Neuronal stem cell (in vitro differentiated cells): Measurements from ENCODE around the gene CHD5.
A peak's percentile ranks its signal among the peaks of the same experiment; 100 is the strongest.

ENCODE experiments used
- DNase-seq: peaks from one replicate; pipeline ENCODE4 v3.0.0-alpha.2; 2013; ENCODE audit warnings: low spot score
- H2AFZ ChIP-seq: one replicate; pipeline ENCODE4 v1.6.1; 2013; ENCODE audit warnings: mild to moderate bottlenecking, low read length, inconsistent platforms
- H2AK5ac ChIP-seq: 2 replicates; pipeline ENCODE4 v1.6.1; 2013; ENCODE audit warnings: low read depth, mild to moderate bottlenecking, inconsistent platforms, low read length, moderate library complexity, mixed read lengths
- H2BK120ac ChIP-seq: 2 replicates; pipeline ENCODE4 v1.6.1; 2013; ENCODE audit warnings: low read depth, mild to moderate bottlenecking, inconsistent platforms, low read length, moderate library complexity, mixed read lengths
- H2BK12ac ChIP-seq: one replicate; pipeline ENCODE4 v1.6.1; 2013; ENCODE audit warnings: low read length, inconsistent platforms
- H2BK15ac ChIP-seq: 2 replicates; pipeline ENCODE4 v1.6.1; 2013; ENCODE audit warnings: mild to moderate bottlenecking, low read length, inconsistent platforms, mixed read lengths
- H2BK5ac ChIP-seq: one replicate; pipeline ENCODE4 v1.6.1; 2013; ENCODE audit warnings: inconsistent platforms, mild to moderate bottlenecking, low read length, moderate library complexity
- H3K14ac ChIP-seq: one replicate; pipeline ENCODE4 v1.6.1; 2013; ENCODE audit warnings: low read length, inconsistent platforms
- H3K18ac ChIP-seq: 2 replicates; pipeline ENCODE4 v1.6.1; 2013; ENCODE audit warnings: low read length, inconsistent platforms
- H3K23ac ChIP-seq: 2 replicates; pipeline ENCODE4 v1.6.1; 2013; ENCODE audit warnings: low read depth, mild to moderate bottlenecking, mixed read lengths, low read length, inconsistent platforms; ENCODE audit not compliant: poor library complexity
- H3K27ac ChIP-seq: replicated peaks from 3 replicates; pipeline ENCODE4 v1.5.1; 2013; ENCODE audit warnings: low read length, inconsistent platforms
- H3K27me3 ChIP-seq, 3 experiments: 2 replicates each; pipeline ENCODE4 v1.6.1; 2013; ENCODE audit warnings: low read length in 3 of 3, mild to moderate bottlenecking in 2 of 3, inconsistent platforms in 1 of 3, low read depth in 1 of 3, mixed read lengths in 1 of 3, moderate library complexity in 1 of 3; ENCODE audit not compliant: control insufficient read depth in 3 of 3, insufficient read depth in 3 of 3
- H3K36me3 ChIP-seq, 2 donors: replicated peaks in 1 of 2; 2 replicates each; pipeline ENCODE4 v1.6.1; 2013; ENCODE audit warnings: low read length in 2 of 2; ENCODE audit not compliant: control insufficient read depth in 2 of 2, insufficient read depth in 2 of 2
- H3K4ac ChIP-seq: 2 replicates; pipeline ENCODE4 v1.6.1; 2013; ENCODE audit warnings: inconsistent platforms, mild to moderate bottlenecking, low read length, moderate library complexity
- H3K4me1 ChIP-seq, 2 donors: 1 replicate in 1 of 2; 2 replicates in 1 of 2; pipeline ENCODE4 v1.6.1; 2013; ENCODE audit warnings: low read length in 2 of 2, low read depth in 1 of 2; ENCODE audit not compliant: control insufficient read depth in 2 of 2, insufficient read depth in 1 of 2
- H3K4me2 ChIP-seq: one replicate; pipeline ENCODE4 v1.6.1; 2013; ENCODE audit warnings: mild to moderate bottlenecking, low read length, inconsistent platforms; ENCODE audit not compliant: insufficient read depth, poor library complexity, severe bottlenecking
- H3K4me3 ChIP-seq, 2 donors: 2 replicates each; pipeline ENCODE4 v1.5.1; 2013; ENCODE audit warnings: low read length in 2 of 2, mild to moderate bottlenecking in 2 of 2, inconsistent platforms in 1 of 2, moderate library complexity in 1 of 2
- H3K79me1 ChIP-seq: one replicate; pipeline ENCODE4 v1.6.1; 2013; ENCODE audit warnings: low read depth, mild to moderate bottlenecking, inconsistent platforms, low read length, moderate library complexity
- H3K9ac ChIP-seq: one replicate; pipeline ENCODE4 v1.6.1; 2013; ENCODE audit warnings: mild to moderate bottlenecking, low read depth, low read length, inconsistent platforms; ENCODE audit not compliant: poor library complexity
- H3K9me3 ChIP-seq, 2 donors: replicated peaks in 1 of 2; 2 replicates each; pipeline versions ENCODE3 to v1.6.1; 2013; ENCODE audit warnings: low read length in 2 of 2, mild to moderate bottlenecking in 2 of 2, inconsistent platforms in 1 of 2, low read depth in 1 of 2, mixed read lengths in 1 of 2, moderate library complexity in 1 of 2; ENCODE audit not compliant: control insufficient read depth in 2 of 2, insufficient read depth in 1 of 2
- H4K8ac ChIP-seq: one replicate; pipeline ENCODE4 v1.6.1; 2013; ENCODE audit warnings: low read depth, mild to moderate bottlenecking, inconsistent platforms, low read length, moderate library complexity
- H4K91ac ChIP-seq: one replicate; pipeline ENCODE4 v1.6.1; 2013; ENCODE audit warnings: low read length, low read depth, mild to moderate bottlenecking, inconsistent platforms; ENCODE audit not compliant: poor library complexity
- WGBS, 2 donors: extraction: QIAGEN DNeasy Blood & Tissue Kit; methylation state at CpG; one replicate each; pipeline ENCODE4 v1.1.7; 2013; ENCODE audit warnings: missing lambda C conversion rate in 2 of 2, mixed read lengths in 1 of 2; ENCODE audit not compliant: insufficient read length in 2 of 2, insufficient replicate concordance in 1 of 2; ENCODE audit errors: extremely low coverage in 2 of 2; 5-methylcytosine and 5-hydroxymethylcytosine counted together

CHD5 gene

GRCh38 chr1:6207921-6208320, 27.8 kb upstream of the CHD5 start:
- Histone ChIP-seq H3K79me1 (peaks cover 1% of the 10 kb centered on the region), H2BK5ac (no peak overlapping the region), H3K27me3 (peaks cover 21 to 42% (median 31%) of the 10 kb centered on the region in 3 experiments), H3K27ac (no peak overlapping the region), H2AFZ (no peak overlapping the region), H3K4ac (no peak overlapping the region), H3K9ac (no peak overlapping the region), H3K14ac (peak overlapping the region; percentile 27), H3K23ac (no peak overlapping the region), H4K91ac (no peak overlapping the region), H3K4me3 (no peak overlapping the region), H3K4me1 (peaks cover 12 to 16% of the 10 kb centered on the region in 2 donors), H2BK120ac (no peak overlapping the region), H3K18ac (no peak overlapping the region), H3K4me2 (no peak overlapping the region), H3K36me3 (no peaks in the 10 kb centered on the region), H3K9me3 (peaks cover 0 to 2% of the 10 kb centered on the region in 2 donors), H2BK12ac (peak overlapping the region; percentile 2), H4K8ac (no peak overlapping the region), H2AK5ac (peak overlapping the region; percentile 37), H2BK15ac (peak overlapping the region; percentile 56)
- no CpG with 5 or more reads among the region's 10 CpGs for WGBS, 2 donors
- no peak for DNase-seq

GRCh38 chr1:6207075-6207885, 27.2 kb upstream of the CHD5 start:
- Histone ChIP-seq H2AFZ (no peak overlapping the region), H2AK5ac (peak overlapping the region; percentile 88), H3K4me3 (no peak overlapping the region), H3K4me2 (no peak overlapping the region), H3K4ac (no peak overlapping the region), H3K79me1 (peaks cover 1% of the 10 kb centered on the region), H2BK15ac (peak overlapping the region; percentile 56), H3K27ac (no peak overlapping the region), H2BK5ac (no peak overlapping the region), H3K18ac (peak overlapping the region; percentile 2), H3K4me1 (peaks cover 12 to 16% of the 10 kb centered on the region in 2 donors), H3K9me3 (peaks cover 0 to 2% of the 10 kb centered on the region in 2 donors), H2BK12ac (peak overlapping the region; percentile 22), H3K14ac (peak overlapping the region; percentile 27), H3K23ac (no peak overlapping the region), H2BK120ac (no peak overlapping the region), H4K8ac (no peak overlapping the region), H3K27me3 (peaks cover 21 to 42% (median 31%) of the 10 kb centered on the region in 3 experiments), H3K9ac (peak overlapping the region; percentile 21), H3K36me3 (no peaks in the 10 kb centered on the region), H4K91ac (no peak overlapping the region)
- DNase-seq: no peak
- WGBS, 2 donors: no CpG with 5 or more reads among the region's 19 CpGs

GRCh38 chr1:6206520-6206855, 26.4 kb upstream of the CHD5 start:
- no peak overlapping the region for H3K4ac ChIP-seq
- H3K27me3 ChIP-seq: peaks cover 21 to 42% (median 31%) of the 10 kb centered on the region in 3 experiments

GRCh38 chr1:6205849-6206519, 25.9 kb upstream of the CHD5 start, which contains the start of gene RNF207:
Gene RNF207, plus strand, starts transcription at chr1:6206119. Its CDS starts 417 bp downstream, at chr1:6206536.
- H3K23ac ChIP-seq: peak within 1 kb of the TSS; percentile 85
- DNase-seq: no peak
- H2BK120ac ChIP-seq: peak within 1 kb of the TSS; percentile 100
- H3K14ac ChIP-seq: peak within 1 kb of the TSS; percentile 94
- H3K4me2 ChIP-seq: peak within 1 kb of the TSS; percentile 62
- H3K4me3 ChIP-seq: peak within 1 kb of the TSS; percentile 33 to 51
- peaks cover 12 to 16% of the 10 kb centered on the region in 2 donors for H3K4me1 ChIP-seq
- H3K36me3 ChIP-seq: no peaks in the 10 kb centered on the region
- no peak within 1 kb of the TSS for H4K91ac ChIP-seq
- H2AFZ ChIP-seq: peak within 1 kb of the TSS; percentile 78
- H3K79me1 ChIP-seq: peaks cover 1% of the 10 kb centered on the region
- no CpG with 5 or more reads among the region's 66 CpGs for WGBS, 2 donors
- H2AK5ac ChIP-seq: peak within 1 kb of the TSS; percentile 88
- peak within 1 kb of the TSS; percentile 1 for H3K27ac ChIP-seq
- peak within 1 kb of the TSS; percentile 81 for H2BK15ac ChIP-seq
- H3K9me3 ChIP-seq: peaks cover 0 to 2% of the 10 kb centered on the region in 2 donors
- no peak within 1 kb of the TSS for H4K8ac ChIP-seq
- peak within 1 kb of the TSS; percentile 94 for H3K18ac ChIP-seq
- H3K4ac ChIP-seq: no peak within 1 kb of the TSS
- H3K9ac ChIP-seq: peak within 1 kb of the TSS; percentile 81
- H2BK12ac ChIP-seq: peak within 1 kb of the TSS; percentile 84
- no peak within 1 kb of the TSS for H2BK5ac ChIP-seq
- H3K27me3 ChIP-seq: peaks cover 21 to 42% (median 31%) of the 10 kb centered on the region in 3 experiments

More at GRCh38 chr1:6206520-6206855, 26.4 kb upstream of the CHD5 start:
- no peak overlapping the region for H2BK15ac ChIP-seq
- H2AK5ac ChIP-seq: peak overlapping the region; percentile 88
- H2BK5ac ChIP-seq: no peak overlapping the region
- H4K91ac ChIP-seq: no peak overlapping the region
- H2AFZ ChIP-seq: peak overlapping the region; percentile 78
- no peak for DNase-seq
- peak overlapping the region; percentile 94 for H3K18ac ChIP-seq
- H3K9ac ChIP-seq: no peak overlapping the region
- H3K27ac ChIP-seq: no peak overlapping the region
- H3K23ac ChIP-seq: peak overlapping the region; percentile 85
- peaks cover 1% of the 10 kb centered on the region for H3K79me1 ChIP-seq
- peak overlapping the region; percentile 62 for H3K4me2 ChIP-seq
- WGBS, 2 donors: no CpG with 5 or more reads among the region's 25 CpGs
- peak overlapping the region; percentile 84 for H2BK12ac ChIP-seq
- H3K4me3 ChIP-seq: no peak overlapping the region
- no peaks in the 10 kb centered on the region for H3K36me3 ChIP-seq
- H3K9me3 ChIP-seq: peaks cover 0 to 2% of the 10 kb centered on the region in 2 donors
- H4K8ac ChIP-seq: no peak overlapping the region
- peak overlapping the region; percentile 94 for H3K14ac ChIP-seq
- H2BK120ac ChIP-seq: no peak overlapping the region
- H3K4me1 ChIP-seq: peaks cover 12 to 16% of the 10 kb centered on the region in 2 donors
